ENCODE data around the gene TGOLN2.
"Not testable (repeated sequence)": the region's sequence is repeated elsewhere in the genome, so short reads cannot be mapped to it uniquely, and the experiment has no call there.

Gene TGOLN2

DNA sequence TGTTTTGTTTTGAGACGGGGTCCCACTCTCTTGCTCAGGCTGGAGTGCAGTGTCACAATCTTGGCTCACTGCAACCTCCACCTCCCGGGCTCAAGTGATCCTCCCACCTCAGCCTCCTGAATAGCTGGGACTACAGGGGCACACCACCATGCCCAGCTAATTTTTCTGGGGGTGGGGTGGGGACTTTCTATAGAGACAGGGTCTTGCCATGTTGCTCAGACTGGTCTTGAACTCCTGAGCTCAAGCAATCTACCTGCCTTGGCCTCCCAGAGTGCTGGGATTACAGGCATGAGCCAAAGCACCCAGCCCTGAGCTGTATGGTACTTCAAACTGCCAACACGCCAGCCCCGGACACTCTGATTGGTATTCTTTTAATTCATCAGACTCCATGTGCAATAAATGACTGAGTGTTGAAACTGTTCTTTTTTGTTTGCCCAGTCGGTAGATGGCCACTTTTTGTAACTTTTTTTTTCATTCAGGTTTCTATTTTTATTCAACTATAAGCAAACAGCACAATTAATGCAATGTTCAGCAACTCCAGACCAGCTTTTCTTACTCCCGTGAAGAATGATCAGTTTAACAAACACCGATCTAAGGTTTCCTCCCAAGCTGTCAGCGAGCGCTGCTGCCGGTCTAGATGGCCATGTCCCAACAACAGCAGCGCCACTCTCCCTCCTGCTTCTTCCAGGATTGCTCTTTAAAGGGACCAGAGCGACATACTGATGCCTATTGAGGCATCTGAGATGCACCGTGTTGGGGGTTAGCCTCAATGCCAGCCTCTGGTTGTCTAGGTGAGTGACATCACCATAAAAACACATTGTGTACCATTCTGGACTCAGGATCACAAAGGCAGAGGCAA, 12.5 kb upstream of the TGOLN2 start:
- no peak for DNase-seq

DNA sequence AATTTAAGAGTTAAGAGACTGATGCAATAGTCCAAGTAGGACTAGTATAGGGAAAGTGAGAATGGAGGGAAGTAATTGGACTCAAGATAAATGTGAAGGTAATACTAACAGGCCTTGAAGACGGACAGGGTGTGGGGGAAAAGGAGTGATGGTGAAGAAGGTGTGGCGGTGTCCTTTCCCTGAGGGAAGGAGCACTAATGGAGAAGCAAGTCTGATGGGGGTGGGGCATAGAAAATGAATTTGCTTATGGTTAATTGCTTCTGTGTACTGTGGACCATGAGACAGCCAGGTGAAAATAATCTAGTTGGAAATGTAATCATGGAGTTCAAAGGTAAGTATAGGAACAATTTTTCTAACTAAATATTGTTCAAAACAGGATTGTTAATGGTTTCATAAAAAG, 7.1 kb upstream of the TGOLN2 start:
- DNase-seq = no peak

DNA sequence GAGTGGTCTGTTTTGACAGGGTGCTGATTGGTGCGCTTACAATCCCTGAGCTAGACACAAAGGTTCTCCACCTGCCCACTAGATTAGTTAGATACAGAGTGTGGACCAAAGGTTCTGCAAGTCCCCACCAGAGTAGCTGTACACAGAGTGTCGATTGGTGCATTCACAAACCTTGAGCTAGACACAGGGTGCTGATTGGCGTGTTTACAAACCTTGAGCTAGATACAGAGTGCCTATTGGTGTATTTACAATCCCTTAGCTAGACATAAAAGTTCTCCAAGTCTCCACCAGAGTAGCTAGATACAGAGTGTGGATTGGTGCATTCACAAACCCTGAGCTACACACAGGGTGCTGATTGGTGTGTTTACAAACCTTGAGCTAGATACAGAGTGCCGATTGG, 6.1 kb upstream of the TGOLN2 start:
- not testable (repeated sequence) for DNase-seq

DNA sequence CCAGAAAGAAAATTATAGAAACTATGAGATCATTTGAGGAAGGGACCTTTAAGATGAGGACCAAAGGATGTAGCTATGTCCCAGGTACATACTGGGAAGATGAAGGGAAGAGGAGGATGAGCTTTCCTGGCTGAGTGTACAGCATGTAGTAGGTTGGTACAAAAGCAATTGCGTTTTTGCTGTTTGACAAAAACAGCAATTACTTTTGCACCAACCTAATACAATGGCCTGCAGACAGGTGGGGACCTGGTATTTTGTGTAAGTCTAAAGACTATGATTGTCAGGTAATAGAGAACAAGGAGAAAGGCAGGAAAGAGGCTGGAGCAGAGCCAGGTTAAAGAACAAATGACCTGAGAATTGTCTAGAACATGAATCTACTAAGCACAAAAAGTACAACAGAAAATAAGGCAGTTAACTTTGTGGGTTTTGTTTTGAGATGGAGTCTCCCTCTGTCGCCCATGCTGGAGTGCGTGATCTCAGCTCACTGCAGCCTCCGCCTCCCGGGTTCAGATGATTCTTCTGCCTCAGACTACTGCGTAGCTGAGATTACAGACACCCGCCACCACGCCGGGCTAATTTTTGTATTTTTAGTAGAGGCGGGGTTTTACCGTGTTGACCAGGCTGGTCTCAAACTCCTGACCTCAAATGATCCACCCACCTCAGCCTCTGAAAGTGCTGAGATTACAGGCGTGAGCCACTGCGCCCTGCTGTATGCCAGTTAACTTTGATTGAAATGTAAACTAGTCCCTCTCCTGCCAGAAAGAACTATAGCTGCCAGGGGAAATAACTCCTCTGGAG, 3.2 kb upstream of the TGOLN2 start:
- no peak for DNase-seq

DNA sequence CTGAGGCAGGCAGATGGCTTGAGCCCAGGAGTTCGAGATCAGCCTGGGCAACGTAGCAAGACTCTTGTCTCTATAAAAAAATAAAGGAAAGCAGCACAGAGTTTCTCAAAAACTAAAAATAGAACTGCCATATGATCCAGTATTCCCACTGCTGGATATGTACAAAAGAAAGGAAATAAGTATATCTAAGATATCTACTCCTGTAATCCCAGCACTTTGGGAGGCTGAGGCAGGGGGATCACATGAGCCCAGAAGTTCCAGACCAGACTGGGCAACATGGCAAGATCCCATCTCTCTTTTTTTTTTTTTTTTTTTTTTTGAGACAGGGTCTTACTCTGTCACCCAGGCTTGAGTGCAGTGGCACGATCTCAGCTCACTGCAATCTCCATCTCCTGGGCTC, 1.9 kb upstream of the TGOLN2 start:
- not testable (repeated sequence) for DNase-seq

DNA sequence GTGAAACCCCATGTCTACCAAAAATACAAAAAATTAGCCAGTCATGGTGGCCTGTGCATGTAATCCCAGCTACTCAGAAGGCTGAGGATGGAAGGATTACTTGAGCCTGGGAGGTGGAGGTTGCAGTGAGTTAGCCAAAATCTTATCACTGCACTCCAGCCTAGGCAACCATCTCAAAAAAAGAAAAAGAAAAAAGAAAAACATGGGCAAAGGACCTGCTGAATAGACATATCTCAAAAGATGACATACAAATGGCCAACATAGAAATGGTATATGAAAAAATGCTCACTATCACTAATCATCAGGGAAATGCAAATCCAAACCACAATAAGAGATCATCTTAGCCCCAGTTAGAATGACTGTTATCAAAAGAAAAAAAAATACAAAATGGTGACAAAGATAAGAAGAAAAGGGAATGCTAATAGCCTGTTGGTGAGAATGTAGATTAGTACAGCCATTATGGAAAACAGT, 1.4 kb upstream of the TGOLN2 start:
- DNase-seq = no peak

DNA sequence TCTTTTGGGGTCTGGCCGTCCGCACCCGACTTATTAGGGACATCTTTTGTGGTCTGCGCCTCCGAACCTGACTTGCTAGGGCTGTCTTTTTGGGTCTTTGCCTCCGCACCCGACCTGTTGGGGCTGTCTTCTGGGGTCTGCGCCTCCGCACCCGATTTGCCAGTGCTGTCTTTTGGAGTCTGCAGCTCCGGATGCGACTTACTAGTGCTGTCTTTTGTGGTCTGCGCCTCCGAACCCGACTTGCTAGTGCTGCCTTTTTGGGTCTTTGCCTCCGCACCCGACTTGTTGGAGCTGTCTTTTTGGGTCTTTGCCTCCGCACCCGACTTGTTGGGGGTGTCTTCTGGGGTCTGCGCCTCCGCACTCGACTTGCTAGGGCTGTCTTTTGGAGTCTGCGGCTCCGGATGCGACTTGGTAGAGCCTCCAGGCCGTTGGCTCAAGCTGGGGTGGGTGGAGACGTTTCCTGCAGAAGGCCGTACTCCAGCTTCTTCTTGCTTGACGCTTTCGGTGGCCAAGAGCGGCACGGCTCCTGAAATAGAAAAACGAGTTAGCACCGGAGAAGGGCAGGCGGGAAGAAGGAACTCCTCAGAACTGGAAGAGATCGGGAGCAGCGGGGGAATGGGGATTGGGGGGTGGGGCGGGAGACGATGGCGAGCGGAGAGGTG, 498 bp downstream of the TGOLN2 start:
- peak; percentile 44 for DNase-seq

DNA sequence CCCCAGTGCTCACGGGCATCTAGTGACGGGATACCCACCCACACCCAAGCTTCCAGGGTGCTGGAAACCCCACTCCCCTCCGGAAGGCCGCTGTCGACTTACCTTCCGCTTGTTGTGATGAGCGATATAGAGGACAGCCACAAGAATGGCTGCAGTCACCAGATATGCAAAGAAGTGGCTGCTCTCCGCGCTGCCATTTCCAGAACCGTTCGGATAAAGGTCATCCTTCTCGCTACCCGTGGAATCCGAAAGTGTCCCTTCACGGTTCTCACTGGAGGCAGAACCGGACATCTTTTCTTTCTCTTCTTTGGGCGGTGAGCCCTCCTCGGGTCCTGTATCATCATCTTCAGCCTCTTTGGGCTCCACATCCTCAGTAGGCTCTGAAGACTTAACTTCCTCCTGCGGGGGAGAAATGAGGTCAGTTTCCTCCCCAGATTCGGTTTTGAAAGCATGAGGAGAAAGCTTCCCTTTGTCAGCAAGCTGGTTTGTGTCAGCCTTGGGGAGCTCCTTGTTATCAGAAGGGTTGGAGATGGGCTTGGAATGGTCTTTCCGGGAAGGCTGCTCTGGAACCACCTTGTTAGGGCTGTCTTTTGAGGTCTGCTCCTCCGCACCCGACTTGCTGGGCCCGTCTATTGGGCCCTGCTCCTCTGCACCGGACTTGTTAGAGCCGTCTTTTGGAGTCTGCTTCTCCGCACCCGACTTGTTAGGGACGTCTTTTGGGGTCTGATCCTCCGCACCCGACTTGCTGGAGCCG, 1.2 kb downstream of the TGOLN2 start:
- DNase-seq = peak; percentile 64

DNA sequence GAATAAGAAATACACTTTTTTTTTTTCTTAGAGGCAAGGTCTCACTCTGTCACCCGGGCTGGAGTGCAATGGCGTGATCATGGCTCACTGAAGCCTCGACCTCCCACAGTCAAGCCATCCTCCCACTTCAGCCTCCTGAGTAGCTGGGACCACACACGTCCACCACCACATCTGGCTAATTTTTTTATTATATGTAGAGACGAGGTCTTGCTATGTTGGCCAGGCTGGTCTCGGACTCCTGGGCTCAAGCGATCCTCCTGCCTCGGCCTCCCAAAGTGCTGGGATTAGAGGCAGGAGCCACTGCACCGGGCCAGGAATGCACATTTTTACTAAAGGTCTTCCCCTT, 2.4 kb downstream of the TGOLN2 start:
- DNase-seq = no peak

DNA sequence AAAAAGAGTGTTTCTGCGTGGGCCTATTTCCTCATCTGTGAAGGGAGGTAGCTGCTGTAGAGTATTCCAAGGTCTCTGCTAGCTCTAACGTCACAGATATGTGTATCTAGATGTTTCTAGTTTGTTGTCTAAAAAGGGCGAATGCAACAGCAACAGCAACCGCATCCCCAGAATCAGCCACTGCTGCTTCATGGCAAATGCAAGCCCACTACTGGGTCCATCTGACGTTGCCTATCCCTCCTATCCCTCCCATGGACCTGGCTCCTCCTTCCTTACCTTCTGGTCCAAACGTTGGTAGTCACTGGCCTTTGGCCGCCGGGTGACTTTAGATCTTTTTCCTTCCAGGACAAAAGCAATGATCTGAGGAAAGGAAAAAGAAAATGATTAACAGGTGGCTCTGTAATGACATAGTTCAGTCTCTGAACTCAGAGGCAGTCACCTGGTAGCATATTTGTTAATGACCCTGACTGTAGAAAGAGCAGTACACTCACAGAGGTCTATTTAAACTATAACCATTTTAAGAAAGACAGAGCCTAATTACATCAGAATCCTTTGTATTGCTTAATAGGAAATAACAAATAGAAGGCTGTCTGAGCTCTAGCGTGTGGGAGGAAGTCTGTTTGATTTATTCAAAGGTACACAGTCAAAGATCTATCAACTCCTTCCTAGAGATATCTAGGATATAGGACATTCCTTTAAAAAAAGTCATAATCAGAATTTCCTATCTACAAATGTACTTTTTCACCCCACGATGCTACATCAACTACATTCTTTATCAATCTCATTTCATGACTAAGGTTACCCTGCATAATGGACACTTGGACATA, 2.9 kb downstream of the TGOLN2 start:
- no peak for DNase-seq

DNA sequence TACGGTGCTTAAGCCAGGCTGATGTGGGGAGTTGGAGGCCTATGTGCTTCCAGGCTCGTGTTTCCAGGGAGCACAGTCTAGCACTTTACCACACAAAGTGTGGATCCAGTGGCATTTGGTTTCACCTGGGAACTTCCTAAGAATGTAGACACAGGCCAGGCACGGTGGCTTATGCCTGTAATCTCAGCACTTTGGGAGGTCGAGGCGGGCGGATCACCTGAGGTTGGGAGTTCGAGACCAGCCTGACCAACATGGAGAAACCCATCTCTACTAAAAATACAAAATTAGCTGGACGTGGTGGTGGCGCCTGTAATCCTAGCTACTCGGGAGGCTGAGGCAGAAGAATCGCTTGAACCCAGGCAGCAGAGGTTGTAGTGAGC, 3.8 kb downstream of the TGOLN2 start:
- not testable (repeated sequence) for DNase-seq

DNA sequence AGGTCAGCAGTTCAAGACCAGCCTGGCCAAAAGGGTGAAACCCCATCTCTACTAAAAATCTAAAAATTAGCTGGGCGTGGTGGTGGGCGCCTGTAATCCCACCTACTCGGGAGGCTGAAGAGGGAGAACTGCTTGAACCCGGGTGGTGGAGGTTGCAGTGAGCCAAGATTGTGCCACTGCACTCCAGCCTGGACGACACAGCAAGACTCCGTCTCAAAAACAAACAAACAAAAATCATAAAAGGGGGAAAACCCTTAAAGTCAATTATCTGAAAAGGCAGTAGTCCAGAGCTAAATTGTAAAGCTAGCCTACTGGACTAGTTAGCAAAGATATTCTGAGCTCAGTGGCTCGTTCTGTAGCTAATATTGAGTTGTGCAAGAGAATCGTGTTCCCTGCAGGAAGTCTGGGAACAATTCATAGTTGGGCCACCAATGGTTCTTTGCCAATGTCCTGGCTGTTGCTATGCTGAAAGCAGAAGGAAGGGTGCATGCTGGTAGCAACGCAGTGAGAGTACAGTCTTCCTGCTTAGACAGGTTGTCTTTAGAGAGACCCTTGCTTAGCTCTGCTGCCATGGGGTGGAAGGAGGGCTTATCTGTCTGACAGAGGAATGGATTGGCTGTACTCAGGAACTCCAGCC, 4.3 kb downstream of the TGOLN2 start:
- no peak for DNase-seq

DNA sequence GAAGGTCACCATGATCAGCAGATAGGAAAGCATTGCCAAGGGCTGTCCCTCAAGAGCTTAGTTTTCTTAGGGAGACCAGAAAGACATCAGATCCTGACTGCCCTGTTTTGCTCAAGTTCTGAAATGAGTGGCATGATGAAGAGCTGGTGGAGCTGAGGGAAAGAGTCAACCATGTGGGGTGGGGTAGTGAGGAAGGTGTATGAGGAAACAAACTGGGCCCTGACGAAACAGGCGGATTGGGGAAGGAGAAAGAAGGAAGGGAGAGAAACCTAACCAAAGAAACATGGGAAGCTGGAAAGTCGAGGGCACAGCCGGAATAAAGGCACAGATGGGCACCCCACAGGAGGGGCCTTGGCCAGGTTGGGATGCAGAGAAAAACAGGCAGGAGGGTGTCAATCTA, 8.0 kb downstream of the TGOLN2 start:
- DNase-seq = no peak

DNA sequence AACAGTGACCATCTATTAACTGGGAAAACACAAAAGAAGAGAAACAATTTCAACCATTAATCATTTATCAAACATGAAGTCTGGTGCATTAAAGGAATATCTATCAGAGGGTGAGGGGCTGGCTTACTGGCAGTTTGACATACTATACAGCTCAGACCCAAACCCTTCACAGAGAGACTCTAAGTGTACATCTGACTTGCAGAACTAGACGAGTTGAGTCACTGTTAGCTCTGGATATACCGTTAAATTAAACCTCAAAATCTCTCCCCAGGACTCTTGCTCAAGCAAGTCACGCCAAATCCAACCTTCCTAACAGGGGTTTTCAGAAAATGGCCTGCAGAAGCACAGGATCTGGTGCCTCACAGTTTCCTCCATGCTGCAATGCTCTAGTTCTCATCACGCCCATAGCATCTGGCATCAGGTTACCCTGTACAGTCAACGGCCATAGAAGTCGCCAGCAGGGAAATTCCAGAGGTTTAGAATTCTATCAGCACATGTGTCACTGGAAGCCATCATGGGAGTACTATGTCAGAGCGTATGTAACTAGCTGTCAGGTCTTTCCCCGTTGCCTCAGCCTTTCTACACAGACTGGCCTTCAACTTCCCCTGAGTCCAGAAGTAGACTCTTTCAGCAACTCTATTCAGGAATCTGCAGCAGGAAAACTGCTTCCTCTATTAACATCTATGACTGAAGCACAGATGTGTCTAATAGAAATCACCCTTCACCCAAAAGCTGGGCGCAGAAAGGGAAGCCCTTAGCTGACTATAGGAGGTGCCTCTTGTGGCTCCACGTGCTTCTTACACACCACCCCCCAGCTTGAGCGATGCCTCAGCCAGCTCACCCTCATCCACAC, 9.3 kb downstream of the TGOLN2 start:
- DNase-seq = peak; percentile 33

DNA sequence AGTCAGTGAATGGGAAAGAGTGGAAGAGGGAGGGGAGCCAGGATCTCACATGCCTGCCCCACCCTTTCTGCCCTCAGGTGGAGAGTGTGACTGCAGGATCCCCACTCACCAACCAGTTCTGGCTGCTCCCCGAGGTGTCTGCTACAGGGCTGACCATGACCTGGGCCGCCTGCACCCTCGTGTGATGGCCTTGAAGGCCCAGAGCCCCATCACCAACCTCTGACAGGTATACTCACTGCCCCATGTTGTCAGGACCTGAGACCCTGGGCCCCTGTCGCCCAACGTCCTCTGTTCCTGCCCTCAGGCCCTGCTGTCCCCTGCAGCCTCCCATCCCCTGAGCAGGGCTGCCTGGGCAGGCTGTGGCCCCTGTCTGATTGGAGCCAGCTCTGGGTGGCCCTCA, 11.9 kb downstream of the TGOLN2 start:
- not testable (repeated sequence) for DNase-seq

DNA sequence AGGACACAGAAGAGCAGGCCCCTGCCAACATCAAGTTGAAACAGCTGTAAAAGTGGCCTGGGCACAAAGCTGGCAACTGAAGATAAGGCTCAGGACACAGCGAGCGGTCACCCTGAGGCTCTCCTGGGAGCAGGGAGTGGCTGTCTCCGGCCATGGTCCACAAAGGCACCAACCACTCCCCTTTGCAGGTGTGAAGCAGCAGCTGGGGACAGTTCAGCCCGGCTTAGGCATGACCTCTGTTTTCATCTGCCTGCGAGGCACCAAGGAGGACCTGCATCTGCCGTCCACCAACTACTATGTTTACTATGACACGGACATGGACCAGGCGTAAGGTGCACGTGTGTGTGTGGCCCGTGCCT, 12.9 kb downstream of the TGOLN2 start:
- no peak for DNase-seq

DNA sequence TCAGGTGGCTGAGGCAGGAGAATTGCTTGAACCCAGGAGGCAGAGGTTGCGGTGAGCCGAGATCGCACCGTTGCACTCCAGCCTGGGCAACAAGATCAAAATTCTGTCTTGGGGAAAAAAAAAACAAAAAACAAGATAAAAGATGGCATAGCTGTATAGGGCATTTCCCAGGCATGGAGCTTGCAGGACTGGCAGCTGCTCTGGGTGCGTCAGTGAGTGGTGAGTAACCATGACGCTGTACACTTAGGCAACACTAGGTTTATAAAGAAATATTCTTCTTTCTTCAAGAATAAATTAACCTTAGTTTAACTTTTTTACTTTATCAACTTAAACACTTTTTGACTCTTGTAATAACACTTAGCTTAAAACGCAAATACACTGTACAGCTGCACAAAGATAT, 15.4 kb downstream of the TGOLN2 start:
- no peak for DNase-seq

DNA sequence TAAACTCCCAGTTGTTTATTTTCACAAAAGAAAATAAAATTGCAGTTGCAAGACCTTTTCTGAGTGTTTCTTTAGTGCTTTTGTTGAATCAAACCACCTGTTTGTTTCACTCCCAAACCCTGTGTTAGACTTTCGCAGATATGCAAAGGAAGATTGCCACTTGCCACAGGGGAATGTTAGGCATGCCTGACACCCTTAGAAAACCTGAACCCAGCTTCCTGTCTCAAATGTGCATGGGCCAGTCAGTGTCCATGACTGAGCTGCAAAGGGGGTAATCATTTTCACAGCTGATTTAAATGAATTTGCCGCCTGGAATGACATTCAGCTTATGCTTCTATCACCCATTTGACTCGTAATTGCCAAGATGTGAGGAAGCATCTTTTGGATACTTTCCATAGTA, 17.5 kb downstream of the TGOLN2 start:
- no peak for DNase-seq

DNA sequence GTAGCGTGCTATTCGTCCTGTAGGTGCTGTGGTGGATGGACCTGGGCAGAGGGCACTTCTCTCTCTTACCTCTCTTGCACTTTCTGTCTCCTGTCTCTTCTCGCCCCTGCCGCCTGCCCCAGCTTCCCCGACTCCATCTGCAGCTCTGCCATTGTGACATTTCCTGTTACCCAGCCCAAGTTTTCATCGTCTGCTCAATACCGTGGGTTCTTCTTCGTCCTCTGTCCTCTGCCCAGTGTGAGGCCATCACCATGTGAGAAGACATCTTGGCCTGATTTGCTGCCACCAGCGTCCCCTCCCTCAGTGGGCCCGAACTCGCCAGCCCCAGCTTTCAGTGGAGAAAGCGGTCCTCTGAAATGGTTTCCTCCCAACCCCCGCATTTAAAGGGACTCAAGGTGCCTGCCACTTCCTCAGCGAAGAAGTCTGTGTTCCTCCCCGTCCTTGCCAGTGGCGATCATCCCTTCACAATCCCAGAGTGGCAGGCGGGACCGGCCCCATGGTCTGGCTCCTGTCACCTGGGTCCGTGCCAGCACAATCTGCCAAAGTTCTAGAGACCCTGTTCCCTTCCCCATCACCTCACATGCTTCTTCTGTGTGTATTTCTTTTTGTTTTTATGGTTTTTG, 18.0 kb downstream of the TGOLN2 start:
- DNase-seq = no peak

DNA sequence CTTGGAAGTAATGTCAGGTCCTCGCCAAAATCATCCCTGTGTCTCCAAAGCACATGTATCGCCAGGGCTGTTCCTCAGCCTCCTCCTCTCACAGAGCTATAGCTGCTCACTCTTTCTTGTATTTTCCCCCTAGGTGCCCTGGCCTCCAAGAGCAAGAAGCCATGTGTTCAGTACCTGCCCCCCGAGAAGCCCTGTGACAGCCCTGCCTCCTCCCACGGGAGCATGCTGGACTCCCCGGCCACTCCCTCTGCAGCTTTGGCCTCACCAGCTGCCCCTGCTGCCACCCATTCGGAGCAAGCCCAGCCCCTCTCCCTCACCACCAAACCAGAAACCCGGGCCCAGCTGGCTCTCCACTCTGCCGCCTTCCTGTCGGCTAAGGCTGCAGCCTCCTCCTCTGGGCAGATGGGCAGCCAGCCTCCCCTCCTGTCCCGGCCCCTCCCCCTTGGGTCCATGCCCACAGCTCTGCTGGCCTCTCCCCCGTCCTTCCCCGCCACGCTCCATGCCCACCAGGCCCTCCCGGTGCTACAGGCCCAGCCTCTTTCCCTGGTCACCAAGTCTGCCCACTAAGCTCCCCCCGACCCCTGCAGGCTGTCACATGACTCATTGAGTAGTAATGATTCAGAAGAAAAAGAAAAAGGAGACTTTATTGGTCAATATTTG, 18.8 kb downstream of the TGOLN2 start:
- DNase-seq = no peak
